Gastroesophageal sphincter (tissue), 3 donors: ENCODE data around the gene HSD17B1.

ENCODE experiments used
- CTCF ChIP-seq, 4 experiments: fragments of 200-600 bp in 2 of 4; fragments of 450-650 bp in 2 of 4; sonication (generic) in 1 of 4; IDR thresholded peaks; one replicate each; pipeline ENCODE4 v1.5.1; 2017 to 2019; ENCODE audit warnings: antibody characterized with exemption in 4 of 4, mild to moderate bottlenecking in 2 of 4, moderate library complexity in 2 of 4
- EP300 ChIP-seq: sonication (generic); formaldehyde crosslinking; IDR thresholded peaks from one replicate; pipeline ENCODE4 v1.6.1; 2017; ENCODE audit warnings: antibody characterized with exemption, mild to moderate bottlenecking

DNA sequence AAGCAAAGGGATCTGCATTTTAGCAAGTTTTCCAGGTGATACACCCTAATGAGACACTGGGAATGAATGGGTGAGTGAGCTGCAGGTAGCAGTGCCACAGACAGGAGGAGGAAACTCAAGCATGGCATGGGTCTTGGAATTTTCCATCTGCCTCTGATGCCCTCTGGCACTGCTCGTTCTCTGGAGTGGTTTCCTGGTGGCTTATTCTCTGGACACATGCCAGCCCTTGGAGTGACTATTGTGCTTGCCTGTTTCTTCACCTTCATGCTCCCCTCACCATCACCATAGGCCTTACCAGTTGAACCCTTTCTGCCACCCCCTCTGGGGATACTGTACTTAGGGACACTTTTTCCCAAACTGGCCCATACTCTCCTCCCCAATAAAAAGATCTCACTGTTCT, 10.8 kb downstream of the HSD17B1 start:
- no peak for TF ChIP-seq EP300
- TF ChIP-seq CTCF (IDR thresholded peaks at IDR 0.05) = no peak
